Liver (tissue), 9 donors: ENCODE measurements around the gene FAM13C. TPM values are rescaled to one million over a fixed set of nuclear protein-coding genes. Genes with fewer than 3 reads are reported as not detected.

Experiments
- DNase-seq: peaks from one replicate; pipeline ENCODE4 v3.0.0-alpha.2; 2017; ENCODE audit warnings: low spot score
- H3K27ac ChIP-seq, 2 donors: one replicate each; pipeline ENCODE4 v1.7.0; 2013; ENCODE audit warnings: inconsistent platforms in 2 of 2, low read length in 2 of 2, control low read depth in 1 of 2, low read depth in 1 of 2, mild to moderate bottlenecking in 1 of 2
- H3K27me3 ChIP-seq, 4 donors: one replicate each; pipeline versions ENCODE4 v1.6.1 to v1.7.0; 2013; ENCODE audit warnings: low read length in 3 of 4, inconsistent platforms in 1 of 4, mild to moderate bottlenecking in 1 of 4, moderate library complexity in 1 of 4; ENCODE audit not compliant: control insufficient read depth in 4 of 4, insufficient read depth in 4 of 4
- H3K36me3 ChIP-seq, 4 donors: one replicate each; pipeline versions ENCODE4 v1.6.1 to v1.7.0; 2013; ENCODE audit warnings: low read length in 3 of 4, mild to moderate bottlenecking in 3 of 4, low read depth in 1 of 4, moderate library complexity in 1 of 4; ENCODE audit not compliant: control insufficient read depth in 4 of 4, insufficient read depth in 3 of 4
- H3K4me1 ChIP-seq, 4 donors: one replicate each; pipeline versions ENCODE4 v1.6.1 to v1.7.0; 2013; ENCODE audit warnings: low read length in 3 of 4, mild to moderate bottlenecking in 3 of 4, moderate library complexity in 1 of 4; ENCODE audit not compliant: control insufficient read depth in 4 of 4, insufficient read depth in 4 of 4
- H3K4me3 ChIP-seq, 3 donors: one replicate each; pipeline versions ENCODE4 v1.6.1 to v1.7.0; 2013; ENCODE audit warnings: low read length in 3 of 3, control low read depth in 1 of 3, low read depth in 1 of 3, mild to moderate bottlenecking in 1 of 3
- H3K9ac ChIP-seq, 2 donors: one replicate each; pipeline ENCODE4 v1.7.0; 2013; ENCODE audit warnings: low read length in 2 of 2, mild to moderate bottlenecking in 2 of 2, moderate library complexity in 2 of 2, control low read depth in 1 of 2, low read depth in 1 of 2
- H3K9me3 ChIP-seq, 4 donors: one replicate each; pipeline versions ENCODE4 v1.6.1 to v1.7.0; 2013; ENCODE audit warnings: low read length in 3 of 4; ENCODE audit not compliant: control insufficient read depth in 4 of 4
- ATF3 ChIP-seq: IDR thresholded peaks from 2 replicates; pipeline ENCODE4 v1.6.1; 2016; ENCODE audit warnings: antibody characterized with exemption
- CTCF ChIP-seq: fragments of 150-350 bp; IDR thresholded peaks from 2 replicates; pipeline ENCODE4 v1.5.1; 2017; ENCODE audit warnings: improper control_type of control experiment, low read depth, low read length; ENCODE audit not compliant: missing input control
- EGR1 ChIP-seq, 2 donors: IDR thresholded peaks; 2 replicates each; pipeline ENCODE4 v1.6.1; 2016 to 2018; ENCODE audit warnings: antibody characterized with exemption in 2 of 2, low read depth in 2 of 2
- FOXA1 ChIP-seq: IDR thresholded peaks from 2 replicates; pipeline ENCODE4 v1.6.1; 2016; ENCODE audit warnings: antibody characterized with exemption
- GABPA ChIP-seq, 2 donors: IDR thresholded peaks in 1 of 2; conservative IDR thresholded peaks in 1 of 2; 2 replicates each; pipeline ENCODE4 v1.6.1; 2016; ENCODE audit warnings: antibody characterized with exemption in 2 of 2, mild to moderate bottlenecking in 1 of 2, moderate library complexity in 1 of 2
- JUND ChIP-seq, 2 donors: IDR thresholded peaks; 2 replicates each; pipeline ENCODE4 v1.6.1; 2016; ENCODE audit warnings: antibody characterized with exemption in 2 of 2
- NR2F2 ChIP-seq: IDR thresholded peaks from 2 replicates; pipeline ENCODE4 v1.6.1; 2016; ENCODE audit warnings: antibody characterized with exemption
- RAD21 ChIP-seq, 2 donors: IDR thresholded peaks; 2 replicates each; pipeline ENCODE4 v1.6.1; 2016; ENCODE audit warnings: antibody characterized with exemption in 2 of 2, mild to moderate bottlenecking in 2 of 2
- REST ChIP-seq: IDR thresholded peaks from 2 replicates; pipeline ENCODE4 v1.6.1; 2016; ENCODE audit warnings: antibody characterized with exemption, mild to moderate bottlenecking
- RXRA ChIP-seq, 2 donors: IDR thresholded peaks; 2 replicates each; pipeline ENCODE4 v1.6.1; 2017 to 2018; ENCODE audit warnings: antibody characterized with exemption in 2 of 2, mild to moderate bottlenecking in 1 of 2
- SP1 ChIP-seq: IDR thresholded peaks from 2 replicates; pipeline ENCODE4 v1.6.1; 2018; ENCODE audit warnings: antibody characterized with exemption, mild to moderate bottlenecking
- TAF1 ChIP-seq: conservative IDR thresholded peaks from 2 replicates; pipeline ENCODE4 v1.6.1; 2016; ENCODE audit warnings: antibody characterized with exemption, mild to moderate bottlenecking
- YY1 ChIP-seq: IDR thresholded peaks from 2 replicates; pipeline ENCODE4 v1.6.1; 2016; ENCODE audit warnings: antibody characterized with exemption, mild to moderate bottlenecking
- ZBTB33 ChIP-seq: IDR thresholded peaks from 2 replicates; pipeline ENCODE4 v1.6.1; 2016; ENCODE audit warnings: antibody characterized with exemption
- WGBS: extraction: QIAGEN DNeasy Blood & Tissue Kit; methylation state at CpG from one replicate; pipeline ENCODE4 v1.1.7; 2013; 5-methylcytosine and 5-hydroxymethylcytosine counted together
- polyA plus RNA-seq, 2 donors: library from polyadenylated mRNA; stranded (reverse) in 1 of 2; unstranded in 1 of 2; fragments of 200-250 nt in 1 of 2; fragments of >200 nt in 1 of 2; fragmentation: Nextera tagmentation in 1 of 2; extraction: Ambion mirVana in 1 of 2; gene quantifications; one replicate each; pipeline versions ENCODE4 v1.2.1 to v1.2.3, GENCODE V29; 2013 to 2015
- total RNA-seq, 2 donors: library from RNA; depleted of rRNA; stranded (reverse); fragments of >200 nt; gene quantifications; one replicate each; pipeline ENCODE4 v1.2.3, GENCODE V29; 2014
- donor health status: healthy.
- donor health status: healthy.
- donor health status: healthy.
- donor health status: healthy.
- donor health status: healthy.

The FAM13C gene
- total and polyA plus RNA-seq, 4 donors, result 0.87 to 2.4 (median 2.1) TPM

GRCh38 chr10:59234194-59234593 is 128.2 kb downstream of the FAM13C start:
- Histone ChIP-seq H3K9ac (no peak overlapping the region), H3K27ac (no peak overlapping the region), H3K4me3 (no peak overlapping the region), H3K27me3 (no peaks in the 10 kb centered on the region), H3K4me1 (no peaks in the 10 kb centered on the region), H3K36me3 (no peaks in the 10 kb centered on the region), H3K9me3 (no peaks in the 10 kb centered on the region)
- TF ChIP-seq FOXA1 (no peak), CTCF (no peak), JUND (IDR thresholded peaks at IDR 0.05) (no peak), GABPA (IDR thresholded peaks at IDR 0.05 in 1 of 2, conservative IDR thresholded peaks at IDR 0.05 in 1 of 2) (no peak), TAF1 (no peak), NR2F2 (no peak), ATF3 (no peak), REST (no peak), RXRA (IDR thresholded peaks at IDR 0.05) (no peak), YY1 (no peak), SP1 (no peak), EGR1 (IDR thresholded peaks at IDR 0.05; ENCODE audit: low read depth in 2 of 2) (no peak), ZBTB33 (no peak), RAD21 (IDR thresholded peaks at IDR 0.05) (no peak)
- DNase-seq, result no peak
- WGBS, result 79% methylated on average over 3 of the region's 3 CpGs

GRCh38 chr10:59229441-59229840 is 132.9 kb downstream of the FAM13C start:
- DNase-seq, result no peak
- WGBS, result 97% methylated on average over 4 of the region's 4 CpGs
- no peaks in the 10 kb centered on the region for H3K27me3 ChIP-seq
- H3K36me3 ChIP-seq, result no peaks in the 10 kb centered on the region
- H3K9ac ChIP-seq, result no peak overlapping the region
- H3K4me1 ChIP-seq, result no peaks in the 10 kb centered on the region
- no peak for TF ChIP-seq TAF1
- no peak overlapping the region for H3K4me3 ChIP-seq
- no peaks in the 10 kb centered on the region for H3K9me3 ChIP-seq
- H3K27ac ChIP-seq, result no peak overlapping the region
